ENCODE data around the gene CAMK4. TPM values are rescaled to one million over a fixed set of nuclear protein-coding genes. Genes with fewer than 3 reads are reported as not detected.
"Not testable (repeated sequence)": the region's sequence is repeated elsewhere in the genome, so short reads cannot be mapped to it uniquely, and the experiment has no call there.

CAMK4 gene
- total RNA-seq, 1 experiment from 2014 or later, result 19.3 TPM

DNA sequence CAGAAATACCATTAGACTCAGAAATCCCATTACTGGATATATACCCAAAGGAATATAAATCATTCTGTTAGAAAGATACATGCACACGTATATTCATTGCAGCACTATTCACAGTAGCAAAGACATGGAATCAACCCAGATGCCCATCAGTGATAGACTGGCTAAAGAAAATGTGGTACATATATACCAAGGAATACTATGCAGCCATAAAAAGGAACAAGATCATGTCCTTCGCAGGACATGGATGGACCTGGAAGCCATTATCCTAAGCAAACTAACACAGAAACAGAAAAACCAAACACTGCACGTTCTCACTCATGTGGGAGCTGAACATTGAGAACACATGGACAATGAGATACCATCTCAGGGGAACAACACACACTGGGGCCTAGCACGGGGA is 33.4 kb downstream of the CAMK4 start:
- not testable (repeated sequence) for H3K4me3 ChIP-seq; H3K4me1 ChIP-seq; H3K9me3 ChIP-seq (replicated peaks); H3K27me3 ChIP-seq; H3K27ac ChIP-seq; H3K36me3 ChIP-seq; DNase-seq

GRCh38 chr5:111259636-111260035 is 35.5 kb downstream of the CAMK4 start:
- no peak for DNase-seq
- Histone ChIP-seq H3K4me3 (no peak overlapping the region), H3K4me1 (no peaks in the 10 kb centered on the region), H3K27me3 (no peaks in the 10 kb centered on the region), H3K36me3 (no peaks in the 10 kb centered on the region), H3K27ac (no peak overlapping the region), H3K9me3 (replicated peaks) (peaks cover 4% of the 10 kb centered on the region; the same call in 1 of the 2 replicates)

DNA sequence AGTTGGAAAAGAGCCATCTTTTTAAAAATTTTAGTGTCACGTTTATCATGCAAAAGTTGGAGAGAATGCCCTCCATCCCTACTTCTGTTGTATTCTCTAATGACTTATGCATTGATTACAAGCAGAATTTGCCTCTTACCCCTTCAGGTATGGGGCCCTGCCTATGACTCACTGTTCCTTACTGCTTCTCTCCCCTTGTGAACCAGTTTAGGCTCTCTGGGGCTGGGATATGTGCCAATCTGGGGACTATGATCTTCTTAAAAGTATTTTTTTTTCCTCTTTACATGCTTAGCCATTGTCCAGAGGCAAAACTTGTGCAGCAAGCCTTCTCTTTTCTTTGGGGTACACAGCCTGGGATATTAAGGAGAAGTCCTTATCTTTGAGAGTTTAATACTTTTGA is 37.4 kb downstream of the CAMK4 start:
- Histone ChIP-seq H3K27ac (no peak overlapping the region), H3K4me3 (no peak overlapping the region), H3K9me3 (replicated peaks) (peaks cover 4% of the 10 kb centered on the region; the same call in 1 of the 2 replicates), H3K36me3 (no peaks in the 10 kb centered on the region), H3K4me1 (no peaks in the 10 kb centered on the region), H3K27me3 (no peaks in the 10 kb centered on the region)
- DNase-seq, result no peak

- Histone ChIP-seq H3K4me1 (no peaks in the 10 kb centered on the region), H3K27me3 (no peaks in the 10 kb centered on the region), H3K4me3 (no peak overlapping the region), H3K9me3 (replicated peaks) (peaks cover 4% of the 10 kb centered on the region; the same call in 1 of the 2 replicates), H3K27ac (no peak overlapping the region), H3K36me3 (no peaks in the 10 kb centered on the region)
- DNase-seq, result no peak
These were observed 38.0 kb downstream of the CAMK4 start for GRCh38 chr5:111262153-111262552.

GRCh38 chr5:111262815-111263214 is 38.6 kb downstream of the CAMK4 start:
- H3K27me3 ChIP-seq, result no peaks in the 10 kb centered on the region
- no peaks in the 10 kb centered on the region for H3K4me1 ChIP-seq
- H3K36me3 ChIP-seq, result no peaks in the 10 kb centered on the region

DNA sequence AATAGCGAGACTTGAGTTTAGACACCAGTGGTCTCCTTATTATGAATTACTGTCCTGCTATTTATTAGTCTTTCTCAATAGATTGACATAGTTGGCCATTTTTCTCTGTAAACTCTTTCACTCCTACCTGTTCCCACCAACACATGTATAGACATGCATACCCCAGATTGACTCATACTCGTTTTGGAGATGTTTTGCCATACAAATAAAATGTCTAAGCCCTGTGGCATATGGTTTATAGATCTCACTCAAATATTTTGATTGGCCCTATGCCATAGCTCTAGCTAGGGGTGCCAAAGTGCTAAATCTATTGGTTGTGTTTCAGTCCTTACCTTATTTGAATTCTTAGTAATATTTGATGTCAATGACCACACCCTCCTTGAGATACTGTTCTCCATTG is 42.3 kb downstream of the CAMK4 start:
- Histone ChIP-seq H3K9me3 (replicated peaks) (no peaks in the 10 kb centered on the region; the same call in 1 of the 2 replicates), H3K4me1 (no peaks in the 10 kb centered on the region), H3K27me3 (no peaks in the 10 kb centered on the region), H3K36me3 (0 out of 2 replicates have a peak, but pooled peaks cover 2% of the 10 kb centered on the region), H3K27ac (no peak overlapping the region), H3K4me3 (no peak overlapping the region)
- peak in 1 of 2 experiments; percentile 16 for DNase-seq

More at GRCh38 chr5:111262815-111263214, 38.6 kb downstream of the CAMK4 start:
- no peak for DNase-seq
- H3K4me3 ChIP-seq, result no peak overlapping the region
- H3K9me3 ChIP-seq (replicated peaks), result no peaks in the 10 kb centered on the region; the same call in 1 of the 2 replicates
- no peak overlapping the region for H3K27ac ChIP-seq

DNA sequence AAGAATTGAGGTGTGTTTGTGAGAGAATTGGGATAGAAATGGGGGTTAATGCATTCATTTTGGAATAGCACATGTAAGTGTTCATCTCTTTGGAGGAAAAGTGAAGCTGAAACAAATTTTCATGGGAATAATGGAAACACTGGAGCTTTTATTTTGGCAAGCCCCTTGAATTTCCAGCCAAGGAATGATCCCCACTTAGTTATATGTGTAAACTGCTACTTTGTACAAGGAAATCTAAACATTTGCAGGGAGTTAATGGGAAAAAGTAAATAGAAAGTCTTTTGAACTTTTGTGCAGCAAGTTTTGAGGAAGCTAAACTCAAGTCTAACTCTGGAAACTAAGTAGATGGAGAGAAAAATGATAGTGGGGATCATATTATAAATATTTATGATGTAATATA is 44.1 kb downstream of the CAMK4 start:
- Histone ChIP-seq H3K27me3 (no peaks in the 10 kb centered on the region), H3K27ac (no peak overlapping the region), H3K36me3 (peaks cover 2% of the 10 kb centered on the region; the same call in 1 of the 2 replicates), H3K4me3 (no peak overlapping the region), H3K4me1 (no peaks in the 10 kb centered on the region), H3K9me3 (replicated peaks) (no peaks in the 10 kb centered on the region; the same call in 1 of the 2 replicates)
- DNase-seq, result no peak

GRCh38 chr5:111271885-111272284 is 47.7 kb downstream of the CAMK4 start:
- H3K9me3 ChIP-seq (replicated peaks), result no peaks in the 10 kb centered on the region
- H3K4me1 ChIP-seq, result no peaks in the 10 kb centered on the region
- H3K27me3 ChIP-seq, result no peaks in the 10 kb centered on the region
- no peak overlapping the region for H3K27ac ChIP-seq
- peaks cover 2% of the 10 kb centered on the region; the same call in 1 of the 2 replicates for H3K36me3 ChIP-seq
- no peak overlapping the region for H3K4me3 ChIP-seq
- DNase-seq, result no peak

DNA sequence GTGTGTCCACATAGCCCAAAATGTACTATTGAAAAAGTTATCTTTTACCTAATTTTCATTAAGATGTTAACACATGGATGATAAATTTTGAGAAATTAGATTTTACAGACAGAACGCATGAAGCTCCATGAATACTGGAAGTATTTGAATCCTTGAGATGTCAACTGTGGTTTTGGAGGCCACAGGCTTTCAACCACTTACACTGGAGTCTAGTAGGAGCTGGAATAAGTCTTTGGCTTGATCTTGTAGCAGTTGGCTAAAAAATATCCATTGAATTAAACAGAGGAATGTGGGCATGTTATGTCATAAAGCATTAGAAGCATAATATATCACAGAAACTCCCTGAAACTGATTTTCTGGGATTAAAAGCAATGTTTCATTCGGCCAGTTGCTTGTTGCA is 52.9 kb downstream of the CAMK4 start:
- DNase-seq, result no peak
- Histone ChIP-seq H3K27ac (no peak overlapping the region), H3K27me3 (no peaks in the 10 kb centered on the region), H3K4me3 (no peak overlapping the region), H3K4me1 (peaks cover 8% of the 10 kb centered on the region), H3K9me3 (replicated peaks) (no peaks in the 10 kb centered on the region), H3K36me3 (no peaks in the 10 kb centered on the region)

GRCh38 chr5:111278858-111279504 is 54.8 kb downstream of the CAMK4 start:
- peak overlapping the region; percentile 34 for H3K27ac ChIP-seq
- H3K4me1 ChIP-seq, result peaks cover 8% of the 10 kb centered on the region
- H3K36me3 ChIP-seq, result no peaks in the 10 kb centered on the region
- DNase-seq, result peak; percentile 91 to 97
- no peaks in the 10 kb centered on the region for H3K27me3 ChIP-seq
- H3K9me3 ChIP-seq (replicated peaks), result no peaks in the 10 kb centered on the region
- peak overlapping the region; percentile 8; the same call in 1 of the 2 replicates for H3K4me3 ChIP-seq

DNA sequence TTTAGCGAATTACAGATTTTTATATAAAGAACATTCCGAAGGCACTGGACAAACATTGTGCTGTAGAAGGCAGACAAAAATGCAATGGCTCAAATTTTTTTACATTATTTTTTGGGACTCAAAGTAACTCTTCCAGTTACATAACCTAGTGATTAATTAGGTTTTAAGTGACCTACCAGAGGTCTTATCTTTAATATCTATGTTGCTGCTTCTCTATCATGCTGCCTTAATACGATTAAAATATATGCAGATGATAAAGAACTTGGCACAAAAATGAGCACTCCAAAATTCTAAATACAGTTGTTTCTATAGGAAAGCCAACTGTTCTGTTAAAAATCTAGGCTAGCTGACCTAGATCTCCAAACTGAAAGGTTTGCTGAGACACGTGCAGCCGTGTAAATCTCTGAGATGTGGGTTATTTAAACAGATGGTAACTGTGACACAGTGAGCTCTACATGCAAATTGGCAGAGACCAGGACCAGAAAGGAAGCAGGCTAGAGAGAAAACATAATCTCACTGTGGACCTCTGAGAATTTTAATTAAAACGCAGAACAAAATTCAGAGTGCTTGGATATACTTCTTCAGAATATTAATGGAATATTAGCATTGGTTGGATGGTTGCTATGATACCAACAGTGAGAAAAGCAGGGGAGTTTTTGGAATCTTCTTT is 56.2 kb downstream of the CAMK4 start:
- Histone ChIP-seq H3K4me1 (peaks cover 8% of the 10 kb centered on the region), H3K27me3 (no peaks in the 10 kb centered on the region), H3K36me3 (no peaks in the 10 kb centered on the region), H3K27ac (no peak overlapping the region), H3K4me3 (no peak overlapping the region), H3K9me3 (replicated peaks) (no peaks in the 10 kb centered on the region)
- DNase-seq, result peak in 1 of 2 experiments; percentile 16

- H3K36me3 ChIP-seq, result no peaks in the 10 kb centered on the region
- H3K4me3 ChIP-seq, result no peak overlapping the region
- H3K27ac ChIP-seq, result no peak overlapping the region
- no peak for DNase-seq
- H3K4me1 ChIP-seq, result peaks cover 8% of the 10 kb centered on the region
- H3K27me3 ChIP-seq, result no peaks in the 10 kb centered on the region
- no peaks in the 10 kb centered on the region for H3K9me3 ChIP-seq (replicated peaks)
These were observed 58.6 kb downstream of the CAMK4 start for GRCh38 chr5:111282798-111283197.

GRCh38 chr5:111284825-111285224 is 60.6 kb downstream of the CAMK4 start:
- Histone ChIP-seq H3K36me3 (no peaks in the 10 kb centered on the region), H3K27ac (no peak overlapping the region), H3K4me3 (no peak overlapping the region), H3K4me1 (peaks cover 2% of the 10 kb centered on the region), H3K9me3 (replicated peaks) (no peaks in the 10 kb centered on the region), H3K27me3 (no peaks in the 10 kb centered on the region)
- DNase-seq, result no peak

DNA sequence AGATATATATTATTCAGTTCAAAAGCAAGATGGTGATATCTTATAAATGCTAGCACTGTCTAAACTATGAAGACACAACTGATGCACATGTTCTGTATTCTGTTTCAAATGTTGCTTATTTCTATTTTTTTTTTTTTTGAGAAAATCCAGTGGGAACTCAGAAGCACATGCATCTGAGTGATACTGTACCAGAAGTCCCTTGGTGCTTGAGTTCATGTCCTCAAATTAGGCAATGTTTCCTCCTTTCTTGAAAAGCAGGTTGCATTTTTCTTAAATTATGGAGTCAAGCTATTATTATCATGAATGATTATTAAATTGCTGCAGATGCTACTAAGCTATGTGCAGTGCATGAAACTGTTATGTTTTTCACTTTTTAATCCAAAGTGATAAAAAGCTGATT is 70.4 kb downstream of the CAMK4 start:
- Histone ChIP-seq H3K4me3 (no peak overlapping the region), H3K27ac (no peak overlapping the region), H3K36me3 (no peaks in the 10 kb centered on the region), H3K4me1 (no peaks in the 10 kb centered on the region), H3K9me3 (replicated peaks) (0 out of 2 replicates have a peak, but pooled peaks cover 3% of the 10 kb centered on the region), H3K27me3 (no peaks in the 10 kb centered on the region)
- DNase-seq, result no peak

- Histone ChIP-seq H3K36me3 (no peaks in the 10 kb centered on the region), H3K27me3 (no peaks in the 10 kb centered on the region), H3K4me3 (no peak overlapping the region), H3K27ac (no peak overlapping the region), H3K9me3 (replicated peaks) (0 out of 2 replicates have a peak, but pooled peaks cover 5% of the 10 kb centered on the region), H3K4me1 (no peaks in the 10 kb centered on the region)
- DNase-seq, result no peak
These were observed 71.5 kb downstream of the CAMK4 start for GRCh38 chr5:111295649-111296048.
